GM18907 (cell line): ENCODE data around the gene PRUNE2.
"Not testable (repeated sequence)": the region's sequence is repeated elsewhere in the genome, so short reads cannot be mapped to it uniquely, and the experiment has no call there.

Source experiments
- ATAC-seq: cut with Tn5 transposase; IDR thresholded peaks from one replicate; pipeline ENCODE4 v1.9.1; 2021; ENCODE audit warnings: mild to moderate bottlenecking, moderate library complexity; ENCODE audit not compliant: unreplicated experiment

PRUNE2 gene

DNA sequence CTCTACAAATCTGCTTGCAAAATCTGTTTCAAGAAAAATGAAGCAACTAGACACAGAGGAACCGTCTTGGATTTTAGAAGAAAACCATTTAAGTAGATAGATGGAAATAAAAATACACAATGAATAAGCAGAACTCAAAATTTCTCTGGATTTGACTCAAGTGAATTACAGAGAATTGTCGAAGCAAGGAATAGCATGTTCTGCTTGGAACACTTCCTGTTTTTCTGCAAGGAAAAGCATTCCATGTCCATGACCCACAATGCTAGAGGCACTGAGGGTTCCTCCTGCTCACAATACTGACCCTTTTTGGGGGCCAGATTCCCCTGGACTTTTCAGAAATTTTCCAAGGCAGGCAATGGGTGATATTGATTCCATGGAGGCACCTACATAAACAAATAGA is 29.8 kb downstream of the PRUNE2 start:
- ATAC-seq = no peak

DNA sequence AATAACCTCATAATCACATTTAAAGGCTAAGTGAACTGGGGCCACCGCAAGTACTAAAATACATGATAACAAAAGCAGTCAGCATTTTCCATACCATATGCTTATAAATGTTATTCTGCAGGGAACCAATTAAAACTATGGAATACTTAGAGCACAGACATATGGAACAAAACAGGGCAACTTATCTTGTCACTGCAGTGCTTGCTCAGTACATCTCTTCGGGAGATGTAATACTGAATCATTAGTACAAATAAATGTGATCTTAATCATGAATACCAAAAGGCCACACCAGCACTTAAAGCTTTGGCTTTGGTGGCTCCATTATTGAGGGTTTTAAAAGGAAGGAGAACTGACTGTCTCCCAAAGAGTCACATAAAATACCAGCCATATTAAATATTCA is 32.1 kb downstream of the PRUNE2 start:
- no peak for ATAC-seq

- ATAC-seq = no peak
Measured at GRCh38 chr9:76873056-76873792, 32.7 kb downstream of the PRUNE2 start.

- no peak for ATAC-seq
Measured at GRCh38 chr9:76868897-76869296, 37.0 kb downstream of the PRUNE2 start.

GRCh38 chr9:76866689-76867088 is 39.2 kb downstream of the PRUNE2 start:
- ATAC-seq = no peak

DNA sequence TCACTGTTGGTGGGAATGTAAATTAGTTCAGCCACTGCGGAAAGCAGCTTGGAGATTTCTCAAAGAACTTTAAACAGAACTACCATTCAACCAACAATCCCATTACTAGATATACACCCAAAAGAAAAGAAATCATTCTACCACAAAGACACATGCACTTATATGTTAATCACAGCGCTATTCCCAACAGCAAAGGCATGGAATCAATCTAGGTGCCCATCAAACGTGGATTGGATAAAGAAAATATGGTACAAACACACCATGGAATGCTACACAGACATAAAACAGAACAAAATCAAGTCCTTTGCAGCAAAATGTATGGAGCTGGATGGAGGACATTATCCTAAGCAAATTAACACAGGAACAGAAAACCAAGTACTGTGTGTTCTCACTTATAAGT is 42.1 kb downstream of the PRUNE2 start:
- ATAC-seq = no peak

DNA sequence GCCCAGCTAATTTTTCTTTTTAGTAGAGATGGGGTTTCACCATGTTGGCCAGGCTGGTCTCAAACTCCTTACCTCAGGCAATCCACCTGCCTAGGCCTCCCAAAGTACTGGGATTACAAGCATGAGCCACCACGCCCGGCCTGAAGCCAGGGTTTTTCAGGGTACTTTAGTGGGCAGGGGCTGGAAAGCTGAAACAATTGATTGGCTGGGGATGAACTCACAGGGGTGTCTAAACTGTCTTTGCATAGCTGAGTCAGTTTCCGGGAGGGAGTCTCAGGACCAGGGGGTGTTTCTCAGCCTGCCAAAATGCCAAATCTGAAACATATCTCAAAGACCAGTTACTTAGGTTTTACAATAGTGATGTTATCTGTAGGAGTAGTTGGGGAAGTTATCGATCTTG is 46.1 kb downstream of the PRUNE2 start:
- ATAC-seq = no peak

- ATAC-seq = not testable (repeated sequence)
Measured at GRCh38 chr9:76858248-76858647, 47.7 kb downstream of the PRUNE2 start.

DNA sequence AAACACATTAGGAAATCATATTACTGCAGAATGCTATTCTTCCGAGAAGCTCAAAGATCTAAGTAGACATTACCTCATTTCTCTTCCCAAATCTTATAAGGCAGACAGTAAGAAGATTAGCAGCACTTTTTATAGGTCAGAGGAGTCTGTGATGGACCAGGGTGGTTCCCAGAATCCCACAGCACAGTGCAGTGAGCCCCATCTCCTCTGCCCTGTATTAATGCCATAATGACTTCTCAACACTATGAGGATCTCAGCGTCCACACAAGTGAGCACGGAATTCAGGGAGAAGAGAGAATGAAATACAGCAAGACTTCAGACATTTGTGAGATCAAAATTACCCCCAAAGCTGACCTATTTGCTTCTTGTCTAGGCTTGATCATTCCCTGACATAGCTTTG is 49.9 kb downstream of the PRUNE2 start:
- no peak for ATAC-seq

- ATAC-seq = no peak
Measured at GRCh38 chr9:76855015-76855414, 50.9 kb downstream of the PRUNE2 start.

GRCh38 chr9:76852026-76852425 is 53.9 kb downstream of the PRUNE2 start:
- no peak for ATAC-seq

DNA sequence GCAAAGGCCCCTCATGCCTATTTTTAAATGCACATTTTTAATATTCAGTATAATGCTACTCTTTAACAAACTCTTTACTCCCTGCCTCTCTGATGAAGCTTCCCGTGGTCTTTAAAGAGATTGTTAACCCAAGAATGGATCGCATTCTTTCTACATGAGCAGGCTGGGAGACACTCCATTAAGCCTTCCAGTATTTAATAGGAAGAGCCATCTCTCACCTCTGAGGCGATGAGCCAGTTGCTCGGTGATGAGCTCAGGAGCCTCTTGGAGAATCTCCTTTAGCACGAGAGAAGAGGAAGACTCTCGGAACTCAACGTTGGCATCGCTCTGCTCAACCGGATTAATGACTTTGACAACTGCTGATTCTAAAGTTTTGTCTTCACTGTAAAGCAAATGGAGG is 59.6 kb downstream of the PRUNE2 start:
- no peak for ATAC-seq

- ATAC-seq = no peak
Measured at GRCh38 chr9:76845254-76845653, 60.7 kb downstream of the PRUNE2 start.

- no peak for ATAC-seq
Measured at GRCh38 chr9:76835571-76836283, 70.2 kb downstream of the PRUNE2 start.

DNA sequence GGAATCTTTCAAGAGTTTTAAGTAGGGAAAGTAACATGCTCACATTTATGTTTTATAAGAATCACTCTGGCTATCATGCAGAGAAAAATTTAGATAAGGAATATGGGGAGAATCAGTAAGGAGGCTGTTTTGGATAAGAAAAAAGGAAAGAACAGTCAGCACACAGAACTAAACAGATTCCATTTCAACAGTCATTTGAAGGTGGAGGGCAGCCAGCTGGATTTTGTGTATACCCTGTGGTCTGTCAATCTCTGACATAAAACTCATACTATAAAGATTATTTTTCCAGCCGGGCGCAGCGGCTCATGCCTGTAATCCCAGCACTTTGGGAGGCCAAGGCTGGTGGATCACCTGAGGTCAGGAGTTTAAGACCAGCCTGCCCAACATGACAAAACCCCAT is 77.5 kb downstream of the PRUNE2 start:
- no peak for ATAC-seq

DNA sequence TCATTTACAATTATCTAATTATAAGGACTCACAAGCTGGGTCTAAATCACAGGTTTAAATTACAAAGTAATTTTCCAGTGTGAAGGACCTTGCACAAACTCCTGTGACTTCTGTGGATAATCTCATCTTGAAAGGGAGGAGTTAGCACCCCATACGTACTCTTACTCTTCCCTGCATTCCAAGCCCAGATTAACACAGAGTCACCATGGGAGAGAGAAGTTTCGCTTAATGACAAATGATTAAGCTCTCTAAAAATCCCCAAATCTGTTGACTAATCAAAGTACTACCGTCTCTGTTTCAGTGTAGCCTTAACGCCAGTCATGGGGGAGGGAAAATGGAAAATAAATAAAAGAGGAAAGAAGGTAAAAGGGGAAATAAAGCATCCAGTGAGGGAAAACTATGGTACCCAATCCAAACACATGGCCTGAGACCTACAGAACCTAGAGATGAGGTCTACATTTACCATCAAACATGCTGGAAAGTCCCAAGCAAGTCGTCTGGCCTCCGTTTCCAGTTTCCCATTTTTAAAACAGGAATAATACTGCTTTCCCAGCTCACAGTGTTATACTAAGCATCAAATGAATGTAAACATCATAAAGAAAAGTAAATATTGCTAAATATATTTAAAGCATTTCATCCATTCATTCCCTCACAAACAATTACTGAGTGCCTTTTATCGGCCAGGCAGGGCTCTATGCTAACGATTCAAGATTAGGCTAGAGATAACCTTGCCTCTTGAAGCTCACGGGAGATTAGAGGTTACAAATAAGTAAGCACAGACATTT is 78.4 kb downstream of the PRUNE2 start:
- no peak for ATAC-seq

GRCh38 chr9:76820431-76820830 is 85.5 kb downstream of the PRUNE2 start:
- no peak for ATAC-seq

DNA sequence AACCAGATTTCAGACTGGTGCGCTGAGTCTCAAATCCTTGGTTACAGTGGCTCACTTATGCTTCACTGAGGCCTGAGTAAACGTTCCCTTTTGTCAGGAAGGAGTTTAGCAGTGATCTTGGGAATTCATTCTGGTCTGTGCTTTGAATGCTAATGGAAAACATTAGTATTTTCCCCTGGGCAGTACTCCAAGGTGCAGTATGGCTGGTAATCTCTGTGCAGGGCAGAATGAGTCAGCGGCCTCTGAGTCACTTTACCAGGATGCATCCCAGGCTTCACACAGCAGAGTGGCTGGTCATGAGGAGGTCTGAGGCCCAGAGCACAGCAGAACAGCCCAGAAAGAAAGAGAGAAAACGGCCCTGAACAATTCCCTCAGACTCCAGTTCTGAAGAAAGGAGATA is 87.6 kb downstream of the PRUNE2 start:
- no peak for ATAC-seq

DNA sequence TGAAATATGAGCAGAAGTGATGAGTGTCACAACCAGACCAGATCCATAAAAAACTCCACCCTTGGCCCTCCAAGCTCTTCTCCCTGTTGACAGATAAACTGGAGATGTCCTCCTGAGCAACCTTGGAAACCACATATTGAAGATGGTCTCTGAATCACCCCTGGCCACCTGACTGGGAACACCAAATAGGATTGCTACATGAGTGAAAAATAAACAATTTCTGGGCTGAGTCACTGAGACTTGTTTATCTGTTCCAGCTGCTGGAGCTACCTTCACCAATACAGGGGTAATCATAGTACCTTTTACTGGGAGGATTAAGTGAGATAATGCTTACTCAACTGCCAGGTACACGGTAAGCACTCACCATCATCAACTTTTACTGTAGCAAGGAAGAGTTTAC is 88.4 kb downstream of the PRUNE2 start:
- no peak for ATAC-seq

DNA sequence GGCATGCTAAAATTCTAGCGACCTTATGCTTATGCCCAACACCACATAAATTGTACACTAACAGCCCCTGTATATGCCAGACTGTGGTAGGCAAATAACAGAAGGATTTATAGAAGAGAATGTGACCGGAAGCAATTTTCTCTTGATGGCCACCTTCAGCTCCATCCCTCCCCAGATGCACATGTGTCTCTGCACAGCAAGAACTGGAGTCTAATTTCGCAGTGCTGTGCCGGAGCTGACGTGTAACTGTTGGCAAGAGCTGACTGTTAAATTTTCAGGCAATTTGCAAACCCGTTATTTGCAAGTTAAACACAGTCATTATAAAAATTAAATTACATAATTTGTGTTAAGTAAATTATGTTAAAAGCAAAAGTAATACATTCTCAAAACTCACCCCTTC is 93.3 kb downstream of the PRUNE2 start:
- ATAC-seq = no peak

GRCh38 chr9:76810377-76810957 is 95.4 kb downstream of the PRUNE2 start:
- ATAC-seq = peak; percentile 83
